CD4-positive, alpha-beta T cell treated with Interleukin-12 subunit alpha and Interleukin-12 subunit beta, for 1 hour (primary cell): ENCODE results near the gene PARD3B.

Experiments used
- DNase-seq: peaks from one replicate; pipeline ENCODE4 v3.0.0-alpha.2; 2020

Gene PARD3B

DNA sequence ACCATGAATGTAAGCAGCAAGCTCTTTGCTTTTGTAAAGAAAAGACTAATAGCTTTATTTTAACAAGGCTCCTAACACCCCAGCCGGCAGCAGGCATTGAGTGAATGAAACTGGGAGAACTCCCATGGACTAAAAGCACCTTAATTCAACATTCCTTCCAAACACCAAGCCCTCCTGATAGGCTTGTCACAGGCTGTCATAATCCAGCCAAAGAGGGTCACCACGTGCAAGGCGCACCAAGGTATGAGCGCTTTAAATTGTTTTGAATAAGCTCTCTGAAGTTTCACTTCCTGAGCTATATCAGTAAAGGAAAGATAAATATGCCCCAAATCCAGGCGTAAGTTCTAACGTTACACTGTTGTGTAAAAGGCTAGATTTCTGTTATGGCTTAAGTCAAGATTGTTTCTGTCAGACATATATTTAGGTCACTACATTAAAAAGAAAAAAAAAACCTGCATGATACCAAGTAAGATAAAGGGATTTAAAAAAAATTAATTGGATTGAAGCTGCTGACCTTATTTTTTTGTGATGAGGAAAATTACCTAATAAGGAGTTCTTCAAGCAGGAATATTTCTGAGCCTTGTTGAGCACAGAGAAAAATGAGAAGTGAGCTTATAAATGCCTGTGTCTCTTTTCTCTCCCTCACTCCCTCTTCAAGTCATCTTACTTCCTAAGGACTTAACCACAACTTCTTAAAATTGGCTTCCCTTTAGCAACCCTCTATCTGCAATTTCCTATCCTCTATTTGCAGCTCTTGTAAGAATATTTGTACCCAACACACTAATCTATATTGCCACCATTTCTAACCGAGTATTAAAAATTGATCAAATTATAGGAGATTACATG, 1000.9 kb downstream of the PARD3B start:
- DNase-seq: no peak

DNA sequence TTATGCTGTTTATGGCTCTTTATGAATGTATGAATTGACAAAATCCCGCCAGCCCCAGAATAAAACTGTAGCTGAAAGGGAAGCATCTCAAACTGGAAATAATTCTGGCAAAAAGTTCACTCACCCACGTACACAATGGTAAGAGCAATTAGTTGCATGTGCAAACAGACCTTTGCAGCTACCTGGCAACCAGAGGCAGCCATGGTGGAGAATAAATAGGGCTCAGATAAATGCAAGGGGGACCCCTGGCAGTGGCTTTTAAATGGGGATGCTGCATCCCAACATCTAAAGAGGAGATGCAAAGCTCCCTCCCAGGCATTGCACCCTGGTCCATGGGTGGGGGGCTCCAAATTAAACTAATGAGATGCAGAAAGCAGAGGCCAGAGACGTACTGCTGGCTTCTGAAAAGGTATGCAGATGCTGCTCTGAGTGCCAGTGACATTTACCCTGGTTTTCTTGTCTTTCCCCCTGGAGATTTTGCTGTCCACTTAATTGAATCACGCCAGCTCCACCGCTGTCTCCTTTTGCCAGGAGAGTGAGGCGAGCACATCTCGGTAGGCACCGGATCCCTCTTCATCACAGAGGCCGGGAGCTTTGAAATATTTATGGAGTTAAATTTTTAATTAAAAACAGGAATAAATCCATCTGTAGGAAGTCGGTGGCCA, 1010.4 kb downstream of the PARD3B start:
- DNase-seq: no peak

DNA sequence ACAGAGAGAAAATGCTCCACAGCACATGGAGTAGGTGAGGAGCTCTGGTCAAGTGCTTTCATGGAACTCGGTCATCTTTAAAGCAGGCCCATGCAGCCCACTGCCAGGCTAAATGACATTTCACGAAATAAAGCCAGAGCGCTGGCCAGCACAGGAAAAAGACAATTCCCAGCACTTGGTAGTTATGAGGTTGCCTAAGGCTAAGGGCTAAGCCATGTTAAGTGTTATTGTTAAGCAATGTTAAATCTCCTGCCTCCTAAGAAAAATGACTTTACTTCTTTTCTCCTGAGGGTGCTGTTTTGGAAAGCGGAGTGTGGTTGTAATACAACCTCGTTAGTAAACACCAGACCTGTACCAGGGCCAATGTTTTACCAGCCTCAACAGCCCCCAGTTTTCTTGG, 1011.1 kb downstream of the PARD3B start:
- no peak for DNase-seq

DNA sequence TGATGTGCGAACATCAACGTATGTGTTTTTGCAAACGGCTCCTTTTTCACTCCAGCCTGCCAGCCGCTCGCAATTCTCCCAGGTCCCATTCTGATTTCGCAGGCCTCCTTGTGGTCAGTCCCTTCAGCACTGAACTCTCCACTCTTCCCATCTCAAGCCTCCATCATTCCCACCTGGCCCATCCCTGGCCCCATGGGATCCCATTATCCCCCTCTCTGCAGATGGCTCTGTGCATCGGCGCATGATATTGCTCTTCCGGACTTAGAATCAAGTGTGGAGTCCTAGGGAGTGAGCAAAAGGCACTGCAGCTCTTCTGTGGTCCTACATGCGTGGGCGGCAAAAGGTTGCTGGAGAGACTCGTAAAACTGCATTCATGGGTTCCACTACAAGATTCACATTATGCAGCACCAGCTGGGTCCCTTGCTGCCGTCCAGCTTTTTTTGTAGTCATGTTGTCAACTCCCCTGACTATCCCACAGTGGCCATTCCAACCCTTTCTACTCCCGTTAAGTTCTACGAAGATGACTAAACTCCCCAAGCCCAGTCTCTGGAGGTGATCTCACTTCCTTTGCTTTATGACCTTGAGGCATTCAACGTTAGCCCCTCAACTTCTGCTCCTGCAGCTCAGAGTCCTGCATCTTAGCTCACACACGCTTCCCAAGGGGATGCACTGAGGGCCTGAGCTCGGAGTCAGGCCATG, 1011.7 kb downstream of the PARD3B start:
- no peak for DNase-seq

DNA sequence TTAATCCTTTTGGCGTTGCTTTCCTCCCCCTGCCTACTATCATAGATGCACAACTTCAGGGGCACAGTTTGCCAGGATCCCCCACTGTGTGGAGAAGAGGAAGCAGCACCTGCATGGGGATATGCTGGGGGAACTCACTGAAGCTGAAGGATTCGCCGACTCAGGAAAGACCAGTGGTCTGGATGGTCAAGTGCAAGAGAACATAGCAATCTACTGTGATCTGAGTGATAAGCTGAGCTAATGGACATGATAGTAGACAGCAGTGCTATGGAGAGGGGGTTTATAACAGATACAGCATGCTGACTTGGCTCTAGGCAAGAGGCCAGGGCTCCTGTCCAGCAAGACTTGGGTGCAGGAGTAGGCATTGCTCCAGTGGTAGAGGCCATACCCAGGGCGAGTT, 1012.6 kb downstream of the PARD3B start:
- DNase-seq: no peak

DNA sequence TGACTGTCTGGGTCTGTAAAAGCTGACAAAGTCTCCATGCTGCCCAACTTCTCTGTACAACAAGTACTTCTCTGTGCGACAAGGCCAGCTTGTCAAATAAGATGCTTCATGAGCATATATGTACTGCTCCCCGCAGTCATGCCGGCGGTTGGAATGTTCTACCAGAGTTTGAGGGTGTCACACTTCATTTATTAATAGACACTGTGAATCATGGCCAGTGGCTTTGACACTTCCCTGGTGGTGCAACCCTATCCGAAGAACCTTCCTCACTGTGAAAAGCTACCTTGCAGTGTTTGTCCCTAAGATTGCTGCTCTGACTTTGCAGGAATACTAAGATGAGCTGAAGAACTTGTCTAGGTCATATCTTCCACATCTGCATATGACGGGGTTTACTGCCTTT, 1016.2 kb downstream of the PARD3B start:
- no peak for DNase-seq

DNA sequence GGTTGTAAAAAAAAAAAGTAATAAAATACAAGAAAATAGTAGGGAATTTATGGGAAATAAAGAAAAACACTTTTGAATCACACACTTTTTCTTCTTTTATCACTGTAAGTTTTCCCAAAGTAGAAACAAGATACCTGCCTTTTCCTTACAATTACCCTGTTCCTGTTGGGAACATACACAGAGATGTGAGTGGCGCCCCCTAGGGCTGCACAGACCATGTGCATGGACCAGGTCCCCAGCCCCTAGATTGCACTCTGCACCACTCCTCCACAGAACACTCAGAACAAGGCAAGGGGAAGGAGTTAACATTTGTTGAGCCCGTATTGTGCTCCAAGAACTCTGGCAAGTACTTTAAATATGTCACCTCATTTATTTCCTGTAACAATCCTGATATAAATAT, 1018.4 kb downstream of the PARD3B start:
- no peak for DNase-seq

DNA sequence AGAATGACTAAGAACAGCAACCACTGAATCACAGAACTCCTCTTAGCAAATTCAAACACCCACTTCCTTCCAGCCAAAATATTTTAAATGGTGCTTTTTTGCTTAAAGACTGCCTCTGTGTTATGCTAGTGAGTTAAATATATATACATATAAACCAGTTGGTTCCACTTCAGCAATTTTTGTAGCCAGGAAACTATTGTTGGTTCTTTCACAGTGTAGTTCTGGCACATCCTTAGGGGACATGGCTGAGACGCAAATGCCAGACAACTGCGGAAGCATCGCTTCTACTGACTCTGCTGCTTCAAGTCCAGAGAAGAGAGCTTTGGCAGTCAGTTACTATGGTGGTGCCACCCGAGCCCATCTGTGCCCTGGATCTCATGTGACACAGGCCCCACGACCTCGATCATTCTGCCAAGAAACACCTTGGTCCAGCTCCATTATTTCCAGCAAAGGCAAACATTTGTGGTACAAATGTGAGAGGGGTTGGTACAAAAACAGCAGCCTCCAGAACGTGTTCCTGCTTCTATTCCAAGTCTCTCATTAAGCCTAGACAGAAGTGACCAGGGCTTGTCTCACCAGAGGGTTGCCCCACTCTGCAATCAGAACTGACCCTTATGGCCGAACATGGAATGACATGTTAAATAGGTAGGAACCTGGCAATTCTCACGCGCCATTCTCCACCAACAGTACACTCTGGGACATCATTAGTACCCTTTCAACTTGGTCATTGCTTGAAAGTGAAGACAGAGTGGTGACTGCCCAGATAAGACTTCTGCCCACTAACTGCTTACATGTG, 1019.3 kb downstream of the PARD3B start:
- DNase-seq: no peak

DNA sequence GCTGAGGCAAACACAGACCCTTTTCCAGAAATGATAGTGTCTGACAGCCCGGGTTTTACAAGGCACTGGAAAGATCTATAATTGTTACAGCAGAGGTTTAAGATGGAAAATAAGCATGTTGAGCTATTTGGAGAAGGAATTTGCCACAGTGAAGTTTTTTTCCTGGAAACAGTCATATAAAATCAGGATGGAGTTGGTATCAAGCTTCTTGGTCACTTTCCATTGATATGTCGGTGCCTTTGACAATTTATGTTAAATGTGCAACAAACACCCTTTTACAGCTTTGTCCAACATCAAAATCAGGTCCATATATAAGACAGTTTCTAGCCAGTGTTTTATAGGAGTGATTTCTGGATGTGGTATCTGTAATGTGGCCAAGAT, 1019.9 kb downstream of the PARD3B start:
- no peak for DNase-seq

DNA sequence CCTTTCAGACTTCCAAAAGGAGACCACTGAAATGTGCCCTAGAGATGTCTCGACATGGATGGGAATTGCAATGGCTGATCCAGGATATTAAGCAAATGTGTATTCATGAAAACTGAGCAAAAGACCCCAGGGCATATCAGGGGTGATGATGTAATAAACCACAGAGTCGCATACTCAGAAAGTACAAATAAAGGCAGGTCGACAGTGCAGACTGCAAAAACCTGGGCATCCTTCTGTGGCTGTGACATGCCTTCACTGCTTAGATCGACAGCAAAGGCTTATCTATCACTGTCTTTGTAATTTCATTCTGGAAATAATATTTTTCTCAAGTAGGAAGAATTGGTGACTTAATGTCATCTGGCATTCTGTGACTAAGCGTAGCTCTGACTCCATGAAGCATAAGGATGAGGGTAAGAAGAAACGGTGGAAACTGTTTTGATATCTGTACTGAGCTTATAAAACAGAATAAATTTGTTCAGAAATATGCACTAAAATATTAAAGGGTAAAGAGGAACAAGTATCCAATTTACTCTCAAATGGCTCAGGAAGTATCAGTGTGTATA, 1021.4 kb downstream of the PARD3B start:
- DNase-seq: no peak

DNA sequence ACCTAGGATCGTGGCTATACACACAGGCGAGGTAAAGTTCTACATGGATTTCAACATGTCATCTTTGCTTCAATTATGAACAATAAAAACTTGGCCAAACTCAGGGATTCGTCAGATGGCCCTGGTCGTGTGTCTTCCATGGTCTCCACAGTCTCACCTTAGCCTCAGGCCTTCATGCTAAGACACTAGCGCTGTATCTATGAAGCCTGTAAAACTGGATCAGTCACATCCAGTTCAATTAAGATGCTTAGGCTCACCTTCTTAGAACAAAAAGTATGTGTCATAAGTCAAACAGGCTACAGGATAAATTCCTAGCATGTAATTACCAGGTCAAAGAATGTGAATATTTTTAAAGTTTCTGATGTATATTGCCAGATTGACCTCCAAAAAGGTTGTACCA, 1023.3 kb downstream of the PARD3B start:
- no peak for DNase-seq

DNA sequence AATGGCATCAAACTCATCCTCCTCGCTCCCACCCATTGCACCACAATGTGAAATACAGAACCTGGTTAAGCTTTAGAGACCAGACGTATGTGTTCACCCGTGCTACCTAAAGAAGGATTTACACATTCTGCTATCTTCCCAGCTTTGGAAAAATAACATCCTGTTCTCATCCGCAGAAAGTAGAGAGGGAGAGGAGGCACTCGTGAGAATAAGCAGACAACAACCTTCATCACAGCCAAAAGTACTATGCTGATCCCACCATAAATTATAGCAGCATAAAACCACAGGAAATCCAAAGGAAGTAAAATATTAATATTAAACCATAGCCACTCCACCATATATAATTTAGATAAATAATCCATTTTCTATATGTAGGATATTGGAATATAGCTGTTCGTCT, 1025.4 kb downstream of the PARD3B start:
- no peak for DNase-seq

DNA sequence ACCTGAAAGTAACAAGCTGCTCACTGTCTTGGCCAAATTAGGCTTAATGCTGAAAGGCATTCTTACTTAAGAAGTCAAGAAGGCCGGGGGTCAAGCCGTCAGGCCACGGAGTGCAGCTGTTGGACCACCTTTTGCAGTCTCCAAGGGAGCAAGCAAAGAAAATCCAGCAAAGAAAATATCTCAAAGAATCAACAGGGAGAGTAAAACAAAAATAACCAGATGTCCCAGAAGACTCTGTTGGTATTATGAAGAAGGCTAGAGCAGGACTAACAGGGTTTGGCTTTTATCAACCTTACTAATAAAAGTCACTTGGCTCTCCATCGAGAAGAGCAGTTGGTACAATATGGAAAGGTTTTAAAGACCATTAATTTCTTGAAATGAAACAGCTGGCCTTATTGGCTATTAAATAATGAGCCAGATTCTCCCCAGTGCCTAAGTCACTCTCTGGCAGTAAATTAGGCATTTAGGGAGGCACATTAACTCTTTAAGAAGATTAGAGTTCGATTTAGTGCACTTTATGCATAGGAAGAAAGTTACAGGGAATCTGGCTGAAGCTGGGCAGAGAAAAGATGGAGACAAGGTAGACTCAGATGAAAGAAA, 1026.2 kb downstream of the PARD3B start:
- no peak for DNase-seq

DNA sequence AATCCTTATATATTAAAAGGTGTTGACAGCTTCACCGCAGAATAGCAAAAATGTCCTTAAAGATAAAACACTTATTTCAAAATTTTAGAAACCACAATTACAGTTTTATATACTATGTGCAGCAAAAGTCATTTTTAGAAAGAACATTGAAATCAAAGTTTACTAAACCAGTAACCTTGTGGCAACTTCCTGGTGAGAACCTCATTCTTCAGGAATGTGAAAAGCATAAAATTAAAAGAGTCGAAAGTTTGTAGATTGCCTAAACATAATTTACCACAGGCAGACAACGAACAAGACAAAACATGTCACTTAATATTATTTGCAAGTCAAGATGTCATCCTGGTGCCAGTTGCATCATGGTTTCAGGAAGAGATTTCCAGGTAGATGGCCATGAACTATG, 1028.7 kb downstream of the PARD3B start:
- DNase-seq: no peak

DNA sequence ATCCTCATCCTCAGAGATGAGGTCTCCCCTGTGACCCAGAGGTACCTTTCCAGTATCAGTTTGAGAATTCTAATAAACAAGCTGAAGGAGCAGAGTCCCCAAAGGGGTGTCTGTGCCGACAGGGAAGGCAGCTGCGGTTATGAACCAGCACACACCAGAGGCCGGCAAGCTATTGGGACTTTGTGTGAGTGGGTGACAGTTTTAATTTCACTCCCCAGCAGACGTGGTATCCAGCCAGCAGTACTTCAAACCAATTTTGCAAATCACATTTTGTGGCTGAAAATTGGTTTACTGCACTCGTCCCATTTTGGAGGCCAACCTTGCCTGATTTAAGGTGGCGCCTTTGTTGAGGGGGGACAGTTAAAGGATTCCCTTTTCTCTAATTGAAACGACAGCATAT, 1034.1 kb downstream of the PARD3B start:
- DNase-seq: no peak

DNA sequence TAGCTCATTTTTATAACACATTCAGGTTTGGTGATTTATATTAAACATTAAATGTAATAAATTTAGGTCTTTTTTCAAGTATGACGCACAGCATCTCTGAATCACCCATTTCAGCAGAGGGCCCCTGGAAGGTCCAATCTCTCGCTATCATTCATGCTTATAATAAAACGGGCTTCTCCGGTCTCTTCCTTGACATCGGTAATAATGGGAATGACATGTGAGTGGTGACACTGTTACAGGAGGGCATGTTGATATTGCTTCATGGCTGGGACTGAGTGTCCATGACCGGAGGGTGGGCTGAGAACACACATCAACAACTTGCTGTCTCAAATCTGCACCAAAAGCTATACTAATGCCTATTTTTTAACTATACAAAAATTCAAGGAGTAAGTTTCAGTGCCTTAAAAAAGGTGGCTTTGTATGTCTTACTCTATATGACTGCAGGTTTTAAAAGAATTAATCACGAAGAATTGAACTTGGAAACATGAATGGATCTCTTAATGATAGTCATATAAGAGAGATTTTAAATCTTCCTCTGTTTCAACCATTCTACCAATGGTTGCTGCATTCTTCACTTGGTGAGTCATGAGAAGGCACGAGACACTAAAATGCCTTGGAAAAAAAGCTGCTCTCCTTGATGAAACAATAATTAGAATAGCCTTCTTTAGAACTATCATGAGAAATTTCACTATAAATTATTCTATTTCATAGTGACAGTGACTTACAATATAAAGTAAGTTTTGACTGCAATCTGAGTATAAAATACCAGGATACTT, 1035.1 kb downstream of the PARD3B start:
- no peak for DNase-seq

DNA sequence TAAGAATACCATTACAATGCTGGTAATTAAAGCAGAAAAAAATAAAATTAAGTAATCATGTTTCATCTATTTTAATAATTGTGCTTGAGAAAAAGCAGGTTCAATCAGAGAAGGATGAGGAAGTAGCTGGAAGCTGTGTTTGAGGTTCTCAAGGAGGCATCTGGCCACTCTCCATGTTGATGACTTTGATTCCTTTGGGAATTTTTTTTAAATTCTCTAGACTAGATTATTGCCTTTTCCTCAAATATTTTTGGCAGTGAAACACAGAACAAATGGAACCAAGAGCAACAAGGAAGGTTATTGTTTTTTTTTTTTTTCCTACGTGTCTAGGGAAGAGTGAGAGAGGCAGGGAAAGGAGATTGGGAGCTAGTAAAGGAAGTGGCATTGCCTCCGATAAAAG, 1037.1 kb downstream of the PARD3B start:
- DNase-seq: no peak

DNA sequence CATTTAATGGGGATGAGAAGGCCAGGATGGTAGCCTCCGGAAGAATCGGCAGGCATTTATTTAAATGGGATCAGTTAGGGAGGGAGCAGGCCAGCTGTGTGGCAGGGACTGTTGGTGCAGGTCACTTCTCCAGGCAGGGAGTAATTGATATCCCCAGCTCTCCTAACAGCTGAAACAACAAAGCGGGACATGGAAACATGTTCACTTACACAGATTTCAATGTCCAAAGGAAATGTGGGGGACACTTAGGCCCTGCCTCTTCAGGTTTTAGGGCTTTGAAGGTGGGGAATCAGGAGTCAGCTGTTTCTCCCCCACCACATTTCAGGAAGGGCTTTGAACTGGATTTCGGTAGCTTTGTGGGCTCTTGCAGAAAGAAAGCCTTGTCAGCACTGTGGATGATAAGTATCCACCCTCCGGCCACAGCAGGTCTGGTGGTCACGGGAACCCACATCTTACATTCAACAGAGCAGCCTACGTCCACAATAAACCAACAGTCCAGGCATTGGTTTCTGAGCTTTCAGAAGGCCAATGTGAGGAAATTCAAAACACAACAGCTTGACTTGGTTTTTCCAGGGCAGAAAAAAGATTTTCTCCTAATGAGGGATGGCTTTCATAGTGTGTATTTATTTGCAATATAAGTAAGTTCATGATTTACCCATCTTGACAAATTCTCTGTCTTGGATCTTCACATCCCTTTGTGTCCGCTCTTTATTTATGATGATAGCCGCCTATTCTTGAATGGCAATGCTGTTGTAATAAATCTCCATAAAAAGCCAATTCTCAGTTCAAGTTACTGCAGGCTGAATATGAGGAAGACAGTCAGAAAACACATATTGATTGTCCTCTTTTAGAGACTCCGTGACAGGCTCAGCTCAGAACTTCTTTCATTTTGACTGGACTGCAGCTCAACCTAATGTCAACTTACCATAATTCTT, 1040.4 kb downstream of the PARD3B start:
- DNase-seq: no peak

DNA sequence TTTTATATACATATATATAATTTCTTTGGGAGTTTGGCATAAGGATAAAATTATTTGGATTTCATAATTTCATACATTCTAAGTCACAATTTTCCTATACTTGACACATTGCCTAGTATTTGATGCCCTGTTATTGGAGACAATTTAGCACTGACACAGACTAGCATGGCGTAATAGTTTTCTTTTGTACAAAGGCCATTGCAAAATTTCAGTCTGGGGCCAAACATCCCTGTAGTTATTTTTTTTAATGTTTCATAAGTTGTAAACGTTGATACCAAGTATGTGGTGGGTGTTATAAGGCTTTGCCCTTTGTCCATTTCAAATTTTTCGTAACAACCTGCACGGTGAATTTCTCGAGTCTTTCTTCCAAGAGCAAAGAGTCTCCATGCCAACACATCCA, 1041.4 kb downstream of the PARD3B start:
- no peak for DNase-seq

DNA sequence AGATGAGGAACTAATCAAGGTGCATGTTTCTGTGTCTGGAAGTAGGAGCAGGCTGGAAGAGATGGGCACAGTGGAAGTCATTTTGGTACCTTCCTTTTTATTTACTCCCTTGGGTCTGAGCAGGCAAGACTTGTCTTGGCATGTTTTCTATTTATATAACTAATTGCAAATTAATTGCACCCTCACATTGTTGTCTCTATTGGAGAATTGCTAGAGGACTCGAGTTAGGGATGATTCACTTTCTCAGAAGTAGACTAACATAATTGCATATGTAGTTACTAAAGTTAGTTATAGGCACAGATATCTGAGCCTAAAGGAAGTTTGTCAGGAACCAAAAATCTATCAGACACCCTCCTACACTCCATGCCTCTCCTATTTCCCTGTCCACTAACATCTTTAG, 1044.2 kb downstream of the PARD3B start:
- DNase-seq: no peak

DNA sequence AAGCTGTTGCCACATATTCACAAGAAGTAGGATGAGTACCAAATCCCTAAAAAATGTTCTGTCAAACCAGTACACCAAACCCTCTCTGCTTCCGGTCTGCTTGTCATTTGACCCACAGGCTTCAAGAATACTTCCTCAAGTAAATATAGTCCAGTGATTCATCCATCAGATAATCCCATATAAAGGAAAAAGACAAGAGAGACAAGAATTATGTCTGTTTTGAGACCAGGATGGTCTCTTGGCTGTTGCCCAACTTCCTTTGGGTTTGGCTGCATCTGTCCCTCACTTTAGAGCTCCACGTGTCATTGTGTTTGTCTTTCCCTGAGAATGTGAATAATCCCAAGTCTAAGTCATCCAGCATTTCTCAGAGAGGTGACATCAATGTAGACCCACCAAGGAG, 1045.5 kb downstream of the PARD3B start:
- DNase-seq: no peak
